Spleen (tissue), 11 donors: ENCODE measurements around the gene RALB. TPM values are rescaled to one million over a fixed set of nuclear protein-coding genes. Genes with fewer than 3 reads are reported as not detected.
A peak's percentile ranks its signal among the peaks of the same experiment; 100 is the strongest.
"Not testable (repeated sequence)": the region's sequence is repeated elsewhere in the genome, so short reads cannot be mapped to it uniquely, and the experiment has no call there.

Experiments used
- DNase-seq: peaks from one replicate; pipeline ENCODE4 v3.0.0-alpha.2; 2020
- H3K27ac ChIP-seq, 8 donors: fragments of 200-600 bp; sonication (generic) in 7 of 8; 1 replicate in 4 of 8; 2 replicates in 4 of 8; pipeline versions ENCODE4 v1.5.0 to v1.8.0; 2016 to 2021; ENCODE audit warnings: inconsistent platforms in 4 of 8, mild to moderate bottlenecking in 4 of 8, moderate library complexity in 1 of 8
- H3K27me3 ChIP-seq, 7 donors: fragments of 200-600 bp; sonication (generic) in 6 of 7; replicated peaks in 1 of 7; 1 replicate in 4 of 7; 2 replicates in 3 of 7; pipeline versions ENCODE4 v1.5.0 to v1.8.0; 2016 to 2021; ENCODE audit warnings: inconsistent platforms in 3 of 7, mild to moderate bottlenecking in 1 of 7
- H3K36me3 ChIP-seq, 6 donors: fragments of 200-600 bp; sonication (generic) in 5 of 6; 1 replicate in 4 of 6; 2 replicates in 2 of 6; pipeline versions ENCODE4 v1.5.0 to v1.8.0; 2016 to 2021; ENCODE audit warnings: inconsistent platforms in 2 of 6
- H3K4me1 ChIP-seq, 6 donors: fragments of 200-600 bp; sonication (generic) in 5 of 6; 1 replicate in 3 of 6; 2 replicates in 3 of 6; pipeline versions ENCODE4 v1.5.0 to v1.8.0; 2016 to 2021; ENCODE audit warnings: inconsistent platforms in 3 of 6
- H3K4me3 ChIP-seq, 8 donors: fragments of 200-600 bp; sonication (generic) in 7 of 8; 1 replicate in 4 of 8; 2 replicates in 4 of 8; pipeline versions ENCODE4 v1.5.0 to v1.8.0; 2016 to 2021; ENCODE audit warnings: inconsistent platforms in 4 of 8, mild to moderate bottlenecking in 4 of 8, moderate library complexity in 2 of 8
- H3K9me3 ChIP-seq, 8 donors: fragments of 200-600 bp; sonication (generic) in 7 of 8; 1 replicate in 4 of 8; 2 replicates in 4 of 8; pipeline versions ENCODE4 v1.5.0 to v1.8.0; 2016 to 2021; ENCODE audit warnings: inconsistent platforms in 4 of 8
- POLR2A ChIP-seq, 3 donors: fragments of 450-650 bp; IDR thresholded peaks; one replicate each; pipeline ENCODE4 v1.5.1; 2017; ENCODE audit warnings: antibody characterized with exemption in 3 of 3, mild to moderate bottlenecking in 1 of 3
- POLR2AphosphoS5 ChIP-seq, 3 donors: sonication (generic); formaldehyde crosslinking; IDR thresholded peaks; one replicate each; pipeline ENCODE4 v1.5.1; 2017; ENCODE audit warnings: antibody characterized with exemption in 3 of 3
- WGBS, 5 donors: extraction: QIAGEN DNeasy Blood & Tissue Kit in 3 of 5; methylation state at CpG; one replicate each; pipeline versions ENCODE4 v1.1.5 to v1.1.7; 2013 to 2018; 5-methylcytosine and 5-hydroxymethylcytosine counted together
- intact Hi-C: fragments of 100-400 bp; cut with DNase I; formaldehyde crosslinking; loops from one replicate; pipeline ENCODE4 v1.15.0; 2023; ENCODE audit warnings: low total_unique reads
- polyA plus RNA-seq, 3 donors: library from polyadenylated mRNA; stranded (reverse); fragments of 200-250 nt; gene quantifications; one replicate each; pipeline ENCODE4 v1.2.1, GENCODE V29; 2013
- total RNA-seq, 7 donors: library from RNA; depleted of rRNA in 3 of 7; stranded (reverse); fragments of >200 nt in 3 of 7; fragmentation: NEBNext Ultra II Directional in 4 of 7; extraction: Animal tissue kit (Norgen Biotek cat#: 25700) in 4 of 7; gene quantifications; one replicate each; pipeline versions ENCODE4 v1.1.0 to v1.2.1, GENCODE V29; 2016 to 2021
- TF ChIP-seq, protein P1 (sequence below), 11 experiments: fragments of 200-600 bp in 7 of 11; fragments of 450-650 bp in 4 of 11; sonication (generic) in 4 of 11; IDR thresholded peaks in 8 of 11; conservative IDR thresholded peaks in 3 of 11; 1 replicate in 7 of 11; 2 replicates in 4 of 11; pipeline versions ENCODE4 v1.4.0 to v1.8.0; 2016 to 2021; ENCODE audit warnings: antibody characterized with exemption in 11 of 11, inconsistent platforms in 4 of 11, mild to moderate bottlenecking in 1 of 11
- donor health status: healthy with polysubstance abuse.
- donor health status: DM: no; HTN: no; CAD: no; lungs with moderate emphysema.
- donor health status: DM: no; HTN: no; CAD: no.
- donor health status: Bipolar disorder and iron deficiency.
- donor health status: healthy.
- donor health status: DM: no; HTN: no; CAD: no.
- donor health status: DM: yes; HTN: yes; CAD: no.

RALB gene
- total and polyA plus RNA-seq, 10 donors, result 26.6 to 126 (median 79.5) TPM

DNA sequence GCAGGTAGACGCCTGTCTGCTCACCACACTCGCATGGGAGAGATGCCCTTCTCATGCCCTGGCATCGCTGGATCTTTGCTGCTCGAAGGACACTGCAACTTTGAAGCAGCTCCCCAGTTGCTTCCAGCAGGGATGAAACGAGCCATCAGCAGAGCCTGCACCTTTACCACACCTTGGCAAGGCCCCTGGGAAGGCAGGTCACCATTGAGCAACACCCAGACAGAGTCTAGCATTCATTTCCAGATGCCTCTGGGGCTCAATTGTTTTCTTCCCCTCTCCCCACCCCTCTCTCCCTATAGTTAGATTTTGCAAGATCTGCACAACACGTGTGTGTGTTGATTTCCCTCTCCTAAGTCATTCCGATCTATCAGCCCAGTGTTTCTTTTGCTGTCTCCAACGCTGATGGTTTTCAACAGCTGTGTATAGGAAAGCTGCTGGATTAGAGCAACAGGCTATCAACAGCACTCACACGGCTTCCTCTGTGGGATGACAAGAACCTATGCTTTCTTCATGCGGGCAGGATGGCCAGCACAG lies 67.7 kb downstream of the RALB start:
- Histone ChIP-seq H3K9me3 (no peaks in the 10 kb centered on the region), H3K27me3 (peaks cover 0 to 7% (median 0%) of the 10 kb centered on the region in 7 donors), H3K36me3 (no peaks in the 10 kb centered on the region), H3K4me3 (no peak overlapping the region), H3K27ac (peak overlapping the region in 2 of 8 donors; percentile 15 to 19), H3K4me1 (peaks cover 0 to 25% (median 8%) of the 10 kb centered on the region in 6 donors)
- no peak for TF ChIP-seq POLR2AphosphoS5 (IDR thresholded peaks at IDR 0.05)
- TF ChIP-seq, protein P1, sequence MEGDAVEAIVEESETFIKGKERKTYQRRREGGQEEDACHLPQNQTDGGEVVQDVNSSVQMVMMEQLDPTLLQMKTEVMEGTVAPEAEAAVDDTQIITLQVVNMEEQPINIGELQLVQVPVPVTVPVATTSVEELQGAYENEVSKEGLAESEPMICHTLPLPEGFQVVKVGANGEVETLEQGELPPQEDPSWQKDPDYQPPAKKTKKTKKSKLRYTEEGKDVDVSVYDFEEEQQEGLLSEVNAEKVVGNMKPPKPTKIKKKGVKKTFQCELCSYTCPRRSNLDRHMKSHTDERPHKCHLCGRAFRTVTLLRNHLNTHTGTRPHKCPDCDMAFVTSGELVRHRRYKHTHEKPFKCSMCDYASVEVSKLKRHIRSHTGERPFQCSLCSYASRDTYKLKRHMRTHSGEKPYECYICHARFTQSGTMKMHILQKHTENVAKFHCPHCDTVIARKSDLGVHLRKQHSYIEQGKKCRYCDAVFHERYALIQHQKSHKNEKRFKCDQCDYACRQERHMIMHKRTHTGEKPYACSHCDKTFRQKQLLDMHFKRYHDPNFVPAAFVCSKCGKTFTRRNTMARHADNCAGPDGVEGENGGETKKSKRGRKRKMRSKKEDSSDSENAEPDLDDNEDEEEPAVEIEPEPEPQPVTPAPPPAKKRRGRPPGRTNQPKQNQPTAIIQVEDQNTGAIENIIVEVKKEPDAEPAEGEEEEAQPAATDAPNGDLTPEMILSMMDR (IDR thresholded peaks at IDR 0.05 in 8 of 11, conservative IDR thresholded peaks at IDR 0.05 in 3 of 11), result no peak
- TF ChIP-seq POLR2A (IDR thresholded peaks at IDR 0.05), result no peak
- DNase-seq, result peak; percentile 12
- WGBS, 5 donors, result 63 to 77% (median 66%) methylated on average over 10 of the region's 10 CpGs
- intact Hi-C loops, result no loop called here

DNA sequence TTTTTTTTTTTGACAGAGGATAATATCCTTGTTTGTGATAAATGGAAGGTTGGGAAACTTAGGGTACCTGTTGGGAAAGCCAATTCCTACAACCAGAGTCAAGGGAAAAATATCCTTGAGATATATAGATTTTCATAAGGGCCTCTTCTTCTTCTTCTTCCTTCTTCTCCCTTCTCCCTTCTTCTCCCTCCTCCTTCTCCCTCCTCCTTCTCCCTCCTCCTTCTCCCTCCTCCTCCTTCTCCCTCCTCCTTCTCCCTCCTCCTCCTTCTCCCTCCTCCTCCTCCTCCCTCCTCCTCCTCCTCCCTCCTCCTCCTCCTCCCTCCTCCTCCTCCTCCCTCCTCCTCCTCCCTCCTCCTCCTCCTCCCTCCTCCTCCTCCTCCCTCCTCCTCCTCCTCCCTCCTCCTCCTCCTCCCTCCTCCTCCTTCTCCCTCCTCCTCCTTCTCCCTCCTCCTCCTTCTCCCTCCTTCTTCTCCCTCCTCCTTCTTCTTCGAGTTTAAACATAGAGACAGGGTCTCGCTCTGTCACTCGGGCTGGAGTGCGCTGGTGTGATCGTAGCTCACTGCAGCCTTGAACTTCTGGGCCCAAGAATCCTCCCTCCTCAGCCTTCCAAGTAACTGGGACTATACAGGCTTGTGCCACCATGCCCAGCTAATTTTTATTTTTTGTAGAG lies 68.4 kb downstream of the RALB start:
- H3K9me3 ChIP-seq, intact Hi-C loops, H3K36me3 ChIP-seq, H3K4me3 ChIP-seq, DNase-seq, H3K27me3 ChIP-seq: not testable (repeated sequence)
- Histone ChIP-seq H3K4me1 (peaks cover 0 to 25% (median 8%) of the 10 kb centered on the region in 6 donors), H3K27ac (peak overlapping the region in 1 of 8 donors; percentile 19)
- WGBS, 5 donors, result 86 to 94% (median 88%) methylated on average over 5 of the region's 5 CpGs

DNA sequence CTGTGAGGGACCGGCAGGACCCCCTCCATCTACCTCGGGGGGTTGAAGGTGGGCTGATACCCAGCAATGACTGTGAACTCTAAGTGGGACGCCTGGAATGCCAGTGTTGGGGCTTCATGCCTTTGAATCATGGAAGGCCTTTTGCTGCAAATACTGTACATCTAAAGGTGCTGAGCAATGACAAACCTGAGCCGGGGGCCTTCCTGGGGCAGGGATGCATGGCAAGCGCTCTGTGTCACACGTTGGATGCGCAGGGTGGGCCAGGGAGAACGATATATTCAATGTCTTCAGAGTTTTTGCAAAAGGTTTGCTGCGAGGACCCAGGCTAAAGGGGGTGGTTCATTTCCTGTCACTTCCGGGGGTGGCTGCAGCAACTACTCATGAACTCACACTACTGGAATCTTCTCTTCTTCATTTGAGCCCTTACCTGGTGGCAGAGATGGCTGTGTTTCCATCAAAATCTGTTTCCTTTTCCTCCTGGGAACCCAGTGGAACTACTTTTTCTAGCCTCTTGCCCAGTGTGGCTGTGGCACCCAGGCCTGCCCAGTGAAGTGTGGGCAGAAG lies 69.2 kb downstream of the RALB start:
- intact Hi-C loops, result no loop called here
- H3K36me3 ChIP-seq, result no peaks in the 10 kb centered on the region
- 76 to 87% (median 84%) methylated on average over 10 of the region's 10 CpGs for WGBS, 5 donors

DNA sequence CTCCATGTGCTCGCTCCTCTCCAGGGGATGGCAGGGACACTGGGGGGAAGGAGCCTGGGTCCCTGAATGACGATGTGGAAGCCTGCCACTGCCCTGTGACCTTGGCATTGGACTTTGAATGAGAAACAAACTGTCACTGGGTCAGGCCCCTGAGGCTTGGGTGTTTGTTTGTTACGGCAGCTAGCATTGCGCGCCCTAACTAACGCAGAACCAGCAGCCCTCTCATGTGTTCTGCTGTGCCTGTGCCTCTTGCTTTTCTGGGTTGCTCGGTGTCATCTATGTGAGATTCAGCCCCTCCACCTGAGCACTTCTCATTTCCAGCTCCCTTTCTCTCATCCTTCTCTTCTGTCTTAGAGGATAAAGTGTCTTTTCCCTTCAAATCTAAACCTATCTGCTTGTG lies 69.7 kb downstream of the RALB start:
- intact Hi-C loops, result no loop called here
- 93 to 97% (median 95%) methylated on average over 6 to 7 of the region's 7 CpGs for WGBS, 5 donors
- no peak for DNase-seq
- Histone ChIP-seq H3K27ac (no peak overlapping the region), H3K27me3 (peaks cover 0 to 14% (median 0%) of the 10 kb centered on the region in 7 donors), H3K4me1 (peaks cover 0 to 25% (median 8%) of the 10 kb centered on the region in 6 donors), H3K9me3 (no peaks in the 10 kb centered on the region), H3K36me3 (no peaks in the 10 kb centered on the region), H3K4me3 (no peak overlapping the region)
- TF ChIP-seq, protein P1 (IDR thresholded peaks at IDR 0.05 in 8 of 11, conservative IDR thresholded peaks at IDR 0.05 in 3 of 11), result no peak
- TF ChIP-seq POLR2AphosphoS5 (IDR thresholded peaks at IDR 0.05), result no peak
- no peak for TF ChIP-seq POLR2A (IDR thresholded peaks at IDR 0.05)

More for the DNA sequence above, 69.2 kb downstream of the RALB start:
- Histone ChIP-seq H3K4me1 (peaks cover 0 to 25% (median 8%) of the 10 kb centered on the region in 6 donors), H3K27ac (no peak overlapping the region), H3K4me3 (no peak overlapping the region), H3K27me3 (peaks cover 0 to 9% (median 0%) of the 10 kb centered on the region in 7 donors), H3K9me3 (no peaks in the 10 kb centered on the region)
- TF ChIP-seq, protein P1 (IDR thresholded peaks at IDR 0.05 in 8 of 11, conservative IDR thresholded peaks at IDR 0.05 in 3 of 11), result no peak
- TF ChIP-seq POLR2A (IDR thresholded peaks at IDR 0.05), result no peak
- TF ChIP-seq POLR2AphosphoS5 (IDR thresholded peaks at IDR 0.05), result no peak
- no peak for DNase-seq
